ENCODE measurements around the gene BDKRB2.

The BDKRB2 gene

DNA sequence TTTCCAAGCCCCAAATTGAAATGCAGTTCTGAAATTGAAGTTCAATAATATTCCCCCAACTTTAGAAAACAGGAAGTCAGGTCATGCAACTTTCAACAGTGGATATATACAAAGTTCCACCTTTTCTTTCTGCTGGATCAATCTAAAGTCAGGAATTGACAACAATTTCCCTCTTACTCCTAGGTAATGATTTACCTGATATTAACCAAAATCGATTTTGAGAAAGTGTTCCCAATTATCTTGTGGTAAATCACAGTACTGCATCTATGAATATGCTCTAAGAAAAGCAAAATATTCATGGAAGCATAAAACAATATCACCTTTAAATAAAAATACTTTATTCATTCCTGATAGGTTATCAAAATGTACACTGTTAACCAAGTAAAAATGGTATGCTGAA is 79.8 kb downstream of the BDKRB2 start:
- DNase-seq = no peak
- peaks cover 73% of the 10 kb centered on the region for H3K36me3 Mint-ChIP-seq (ENCODE audit: low read depth)
- no peak overlapping the region for H3K4me3 Mint-ChIP-seq
- no peaks in the 10 kb centered on the region for H3K27me3 Mint-ChIP-seq
- no peak overlapping the region for H3K27ac Mint-ChIP-seq
- no peaks in the 10 kb centered on the region for H3K4me1 Mint-ChIP-seq (ENCODE audit: low read depth)
- H3K9me3 Mint-ChIP-seq = no peaks in the 10 kb centered on the region

DNA sequence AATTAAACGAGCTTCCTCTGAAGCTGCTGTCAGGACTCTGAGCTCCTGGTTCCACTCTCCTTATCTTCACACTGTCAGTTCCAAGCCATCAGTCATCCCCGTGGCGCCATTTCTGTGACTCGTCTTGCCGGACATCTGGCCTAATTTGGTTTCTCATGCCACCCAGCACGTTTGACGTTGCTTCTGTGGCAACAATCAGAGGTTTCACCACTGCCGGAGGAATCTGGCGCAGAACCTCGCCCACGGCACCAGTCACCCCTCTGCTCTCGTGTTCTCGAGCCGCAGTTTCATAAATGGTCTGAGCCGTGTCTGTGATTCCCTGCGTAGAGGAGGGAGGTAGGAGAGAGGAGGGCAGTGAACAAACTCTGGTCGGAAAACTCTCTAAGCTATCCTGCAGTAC is 81.0 kb downstream of the BDKRB2 start:
- Mint-ChIP-seq H3K27me3 (no peaks in the 10 kb centered on the region), H3K27ac (no peak overlapping the region), H3K36me3 (ENCODE audit: low read depth) (peaks cover 79% of the 10 kb centered on the region), H3K4me3 (no peak overlapping the region), H3K4me1 (ENCODE audit: low read depth) (no peaks in the 10 kb centered on the region), H3K9me3 (no peaks in the 10 kb centered on the region)
- no peak for DNase-seq

DNA sequence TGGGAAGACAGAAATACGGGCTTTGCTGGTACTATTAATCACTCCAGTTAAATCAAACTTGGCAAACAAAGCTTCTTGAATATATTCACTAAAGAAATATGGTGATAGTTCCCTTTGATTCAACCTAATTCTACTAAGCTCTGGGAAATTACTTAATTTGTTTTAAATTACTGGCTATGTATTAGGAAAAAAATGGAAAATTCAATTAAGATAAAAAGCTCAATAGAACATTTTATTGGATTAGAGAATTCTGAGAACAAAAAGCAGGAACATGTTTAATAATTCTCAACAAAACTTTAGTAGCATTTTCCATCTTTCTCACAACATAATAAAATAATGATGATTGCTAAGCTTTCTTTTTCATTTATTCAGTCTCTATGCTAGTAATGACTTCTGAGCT is 81.6 kb downstream of the BDKRB2 start:
- H3K36me3 Mint-ChIP-seq (ENCODE audit: low read depth) = peaks cover 81% of the 10 kb centered on the region
- H3K27me3 Mint-ChIP-seq = no peaks in the 10 kb centered on the region
- no peaks in the 10 kb centered on the region for H3K9me3 Mint-ChIP-seq
- no peak overlapping the region for H3K4me3 Mint-ChIP-seq
- no peaks in the 10 kb centered on the region for H3K4me1 Mint-ChIP-seq (ENCODE audit: low read depth)
- H3K27ac Mint-ChIP-seq = no peak overlapping the region
- DNase-seq = no peak

DNA sequence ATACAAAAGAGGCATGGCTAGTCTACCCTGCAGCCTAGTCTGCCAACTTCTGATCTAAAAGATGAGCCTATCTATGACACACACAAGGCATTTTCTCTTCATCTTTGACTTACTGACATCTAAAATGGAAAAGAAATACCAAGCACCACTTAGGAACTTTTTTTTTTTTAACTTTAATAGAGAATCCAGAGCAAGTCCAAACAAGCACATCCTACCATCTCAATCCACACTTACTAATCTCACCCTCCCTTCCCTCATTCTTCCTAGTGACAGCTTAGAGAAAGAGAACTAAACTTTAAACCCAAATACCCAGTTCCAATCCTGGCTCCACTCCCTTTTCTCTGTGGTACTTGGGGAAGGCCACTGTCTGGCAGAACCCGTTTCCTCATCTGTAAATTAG is 83.2 kb downstream of the BDKRB2 start:
- H3K9me3 Mint-ChIP-seq = no peaks in the 10 kb centered on the region
- peak overlapping the region; percentile 34 for H3K27ac Mint-ChIP-seq
- no peaks in the 10 kb centered on the region for H3K27me3 Mint-ChIP-seq
- no peak overlapping the region for H3K4me3 Mint-ChIP-seq
- no peak for DNase-seq
- H3K4me1 Mint-ChIP-seq (ENCODE audit: low read depth) = no peaks in the 10 kb centered on the region
- peaks cover 79% of the 10 kb centered on the region for H3K36me3 Mint-ChIP-seq (ENCODE audit: low read depth)
